ENCODE measurements around the gene POLQ. TPM values are rescaled to one million over a fixed set of nuclear protein-coding genes. Genes with fewer than 3 reads are reported as not detected.

POLQ gene
- total and polyA plus RNA-seq, 9 donors: 2.7 to 4.8 (median 3.4) TPM

Other genes with a start within 250 kb of the POLQ start
- gene ARGFX, start 22.0 kb upstream of the POLQ start, total RNA-seq: not detected
- gene ARGFX, start 22.0 kb upstream of the POLQ start, polyA plus RNA-seq (ENCODE audit: insufficient read depth in 1 of 8, insufficient read length in 8 of 8, low replicate concordance in 1 of 8): under 1 TPM in 1 of 8 donors, not detected in 7; 0.13 TPM
- 2.4 TPM for gene FBXO40, start 47.4 kb upstream of the POLQ start, total RNA-seq
- gene FBXO40, start 47.4 kb upstream of the POLQ start, polyA plus RNA-seq (ENCODE audit: insufficient read depth in 1 of 8, insufficient read length in 8 of 8, low replicate concordance in 1 of 8): 1 to 10 TPM; 1.6 to 2.7 (median 2.1) TPM
- 4.1 TPM for gene HCLS1, start 114.9 kb upstream of the POLQ start, total RNA-seq
- gene HCLS1, start 114.9 kb upstream of the POLQ start, polyA plus RNA-seq (ENCODE audit: insufficient read depth in 1 of 8, insufficient read length in 8 of 8, low replicate concordance in 1 of 8): 1 to 10 TPM; 5.9 to 9.7 (median 8.0) TPM
- 45.1 TPM for gene GOLGB1, start 203.8 kb upstream of the POLQ start, total RNA-seq
- 10 to 100 TPM; 38.0 to 50.2 (median 43.2) TPM for gene GOLGB1, start 203.8 kb upstream of the POLQ start, polyA plus RNA-seq (ENCODE audit: insufficient read depth in 1 of 8, insufficient read length in 8 of 8, low replicate concordance in 1 of 8)